HCT116 (cell line): ENCODE results near the gene TRAT1. TPM values are rescaled to one million over a fixed set of nuclear protein-coding genes. Genes with fewer than 3 reads are reported as not detected.

ENCODE experiments used
- ATAC-seq: fragments of 200-7000 bp; cut with Tn5 transposase; 2 replicates; pipeline ENCODE4 v1.9.1; 2020; ENCODE audit warnings: mild to moderate bottlenecking, moderate library complexity
- BruUV-seq: library from RNA; stranded (reverse); fragments of 400-500 nt; replicated peaks from 2 replicates; lab custom pipeline; 2021; lab: Mats Ljungman, UMichigan
- CTCF ChIA-PET: fragments of 300-600 bp; sonication (Branson Sonifier 250); formaldehyde crosslinking; loops from one replicate; lab custom pipeline; 2021; ENCODE audit warnings: antibody characterized with exemption; lab: Charles Lee
- POLR2A ChIA-PET: fragments of 300-600, 350-600 bp; sonication (Branson Sonifier 250); formaldehyde crosslinking; loops from one replicate; lab custom pipeline; 2021; ENCODE audit warnings: antibody characterized with exemption; lab: Charles Lee
- RAD21 ChIA-PET, 2 experiments: fragments of 300-600 bp; sonication (Branson Sonifier 250); formaldehyde crosslinking; loops; one replicate each; lab custom pipeline; 2023; ENCODE audit warnings: low total read pairs in 2 of 2; ENCODE audit not compliant: uncharacterized antibody in 2 of 2, unreplicated experiment in 2 of 2, low non-redundant PET in 1 of 2; lab: Charles Lee
- DNase-seq: peaks from one replicate; pipeline ENCODE4 v3.0.0-alpha.2; 2010; ENCODE audit warnings: low read depth, low spot score
- H2AFZ ChIP-seq: fragments of 200-600 bp; shearing (Covaris generic), sonication (generic); 2 replicates; pipeline ENCODE4 v1.6.1; 2017; ENCODE audit warnings: low read depth, mixed run types, mixed read lengths, antibody characterized with exemption, low read length; ENCODE audit not compliant: poor library complexity, severe bottlenecking
- H3K27ac ChIP-seq: 2 replicates; pipeline ENCODE4 v1.5.1; 2012; ENCODE audit warnings: low read depth, low read length
- H3K27me3 ChIP-seq: fragments of 200-600 bp; sonication (generic); 2 replicates; pipeline ENCODE4 v1.6.1; 2016; ENCODE audit warnings: mixed run types, low read length, mixed read lengths; ENCODE audit not compliant: insufficient read depth
- H3K36me3 ChIP-seq, 2 experiments: fragments of 200-500 bp in 1 of 2; fragments of 200-600 bp in 1 of 2; sonication (Bioruptor generic) in 1 of 2; sonication (generic) in 1 of 2; 2 replicates each; pipeline versions ENCODE4 v1.5.1 to v1.6.1; 2014 to 2016; ENCODE audit warnings: low read length in 2 of 2, inconsistent platforms in 1 of 2, mixed read lengths in 1 of 2, mixed run types in 1 of 2; ENCODE audit not compliant: insufficient read depth in 2 of 2, control insufficient read depth in 1 of 2
- H3K4me1 ChIP-seq, 2 experiments: fragments of 200-600 bp in 1 of 2; sonication (generic) in 1 of 2; 2 replicates each; pipeline versions ENCODE4 v1.5.1 to v1.6.1; 2012 to 2017; ENCODE audit warnings: low read length in 2 of 2, inconsistent platforms in 1 of 2, mild to moderate bottlenecking in 1 of 2, mixed read lengths in 1 of 2, mixed run types in 1 of 2, moderate library complexity in 1 of 2; ENCODE audit not compliant: insufficient read depth in 2 of 2, control insufficient read depth in 1 of 2
- H3K4me2 ChIP-seq: fragments of 200-600 bp; sonication (generic); 2 replicates; pipeline ENCODE4 v1.6.1; 2017; ENCODE audit warnings: mixed run types, low read length, mixed read lengths
- H3K4me3 ChIP-seq, 2 experiments: fragments of 200-600 bp in 1 of 2; sonication (generic) in 1 of 2; replicated peaks in 1 of 2; 2 replicates each; pipeline ENCODE4 v1.5.1; 2011 to 2016; ENCODE audit warnings: low read length in 2 of 2, control low read depth in 1 of 2, low read depth in 1 of 2, mild to moderate bottlenecking in 1 of 2, mixed read lengths in 1 of 2, mixed run types in 1 of 2
- H3K79me2 ChIP-seq: fragments of 200-600 bp; sonication (generic); 2 replicates; pipeline ENCODE4 v1.6.1; 2017; ENCODE audit warnings: mild to moderate bottlenecking, mixed run types, low read length, moderate library complexity, mixed read lengths; ENCODE audit not compliant: insufficient read depth
- H3K9ac ChIP-seq: fragments of 200-600 bp; sonication (generic); 2 replicates; pipeline ENCODE4 v1.6.1; 2016; ENCODE audit warnings: low read length, mixed read lengths
- H3K9me2 ChIP-seq: fragments of 200-600 bp; sonication (generic), shearing (Covaris generic); 2 replicates; pipeline ENCODE4 v1.6.1; 2017; ENCODE audit warnings: mixed run types, mild to moderate bottlenecking, moderate library complexity; ENCODE audit not compliant: insufficient read depth
- H3K9me3 ChIP-seq, 2 experiments: fragments of 200-500 bp in 1 of 2; fragments of 200-600 bp in 1 of 2; sonication (Bioruptor generic) in 1 of 2; sonication (generic) in 1 of 2; 2 replicates each; pipeline ENCODE4 v1.6.1; 2014 to 2017; ENCODE audit warnings: low read length in 2 of 2, mixed read lengths in 2 of 2, inconsistent platforms in 1 of 2, low read depth in 1 of 2, mild to moderate bottlenecking in 1 of 2, mixed run types in 1 of 2, moderate library complexity in 1 of 2; ENCODE audit not compliant: control insufficient read depth in 1 of 2, insufficient read depth in 1 of 2
- H4K20me1 ChIP-seq: fragments of 200-600 bp; sonication (generic), shearing (Covaris generic); 2 replicates; pipeline ENCODE4 v1.6.1; 2017; ENCODE audit warnings: mixed run types, mild to moderate bottlenecking, moderate library complexity; ENCODE audit not compliant: insufficient read depth
- ATF3 ChIP-seq: IDR thresholded peaks from 2 replicates; pipeline ENCODE4 v1.6.1; 2012
- CBX3 ChIP-seq: IDR thresholded peaks from 2 replicates; pipeline ENCODE4 v1.6.1; 2012; ENCODE audit warnings: low read depth
- EGR1 ChIP-seq: IDR thresholded peaks from 2 replicates; pipeline ENCODE4 v1.6.1; 2012; ENCODE audit warnings: low read depth
- ELF1 ChIP-seq: IDR thresholded peaks from 2 replicates; pipeline ENCODE4 v1.6.1; 2012; ENCODE audit warnings: low read depth, borderline replicate concordance
- EZH2phosphoT487 ChIP-seq: fragments of 200-600 bp; IDR thresholded peaks from 2 replicates; pipeline ENCODE4 v1.6.1; 2018; ENCODE audit warnings: antibody characterized with exemption, borderline replicate concordance
- FOSL1 ChIP-seq: IDR thresholded peaks from 2 replicates; pipeline ENCODE4 v1.6.1; 2012; ENCODE audit warnings: low read depth
- JUND ChIP-seq: IDR thresholded peaks from 2 replicates; pipeline ENCODE4 v1.6.1; 2012
- MAX ChIP-seq: IDR thresholded peaks from 2 replicates; pipeline ENCODE4 v1.6.1; 2012
- POLR2AphosphoS5 ChIP-seq: IDR thresholded peaks from 2 replicates; pipeline ENCODE4 v1.6.1; 2011; ENCODE audit warnings: mild to moderate bottlenecking, low read depth, low read length, moderate library complexity
- RAD21 ChIP-seq: IDR thresholded peaks from 2 replicates; pipeline ENCODE4 v1.6.1; 2012; ENCODE audit warnings: low read depth, mild to moderate bottlenecking
- REST ChIP-seq: IDR thresholded peaks from 2 replicates; pipeline ENCODE4 v1.6.1; 2012; ENCODE audit warnings: low read depth
- SIN3A ChIP-seq: IDR thresholded peaks from 2 replicates; pipeline ENCODE4 v1.6.1; 2012; ENCODE audit warnings: low read depth
- SP1 ChIP-seq: IDR thresholded peaks from 2 replicates; pipeline ENCODE4 v1.6.1; 2012; ENCODE audit warnings: low read depth
- YY1 ChIP-seq: IDR thresholded peaks from 2 replicates; pipeline ENCODE4 v1.6.1; 2011; ENCODE audit warnings: low read length, low read depth, moderate library complexity, mild to moderate bottlenecking; ENCODE audit not compliant: insufficient replicate concordance; ENCODE audit errors: extremely low read depth
- ZFX ChIP-seq: fragments of 450-650 bp; IDR thresholded peaks from 2 replicates; pipeline ENCODE4 v1.6.1; 2017
- ZNF274 ChIP-seq: fragments of 200-500 bp; sonication (Bioruptor generic); IDR thresholded peaks from 2 replicates; pipeline ENCODE4 v1.6.1; 2014; ENCODE audit warnings: mild to moderate bottlenecking, low read depth, low read length, inconsistent platforms
- intact Hi-C: fragments of 100-400 bp; cut with micrococcal nuclease; formaldehyde crosslinking; loops from 2 replicates; pipeline ENCODE4 v1.10.0; 2022
- total RNA-seq: library from RNA; stranded (reverse); gene quantifications from one replicate; pipeline ENCODE4 v1.2.1, GENCODE V29; 2021; ENCODE audit not compliant: unreplicated experiment

The TRAT1 gene
- total RNA-seq, 1 experiment from 2014 or later: not detected

- no peaks in the 10 kb centered on the region for H3K9me2 ChIP-seq
- H3K9ac ChIP-seq: no peak overlapping the region
- no TSS peak for BruUV-seq
- DNase-seq (no peak), ATAC-seq (no peak)
- H3K4me1 ChIP-seq: no peaks in the 10 kb centered on the region
- H3K27me3 ChIP-seq: no peaks in the 10 kb centered on the region
- CTCF ChIA-PET: no interaction called here
- no peak overlapping the region for H2AFZ ChIP-seq
- no peak overlapping the region for H3K4me3 ChIP-seq
- RAD21 ChIA-PET: no interaction called here
- intact Hi-C loops: no loop called here
- H3K79me2 ChIP-seq: no peaks in the 10 kb centered on the region
- no peaks in the 10 kb centered on the region for H3K36me3 ChIP-seq
- no peaks in the 10 kb centered on the region for H4K20me1 ChIP-seq
- H3K27ac ChIP-seq: no peak overlapping the region
- TF ChIP-seq ATF3 (no peak), JUND (no peak)
- no peak overlapping the region for H3K4me2 ChIP-seq
- POLR2A ChIA-PET: no interaction called here
- no peaks in the 10 kb centered on the region for H3K9me3 ChIP-seq
Observed at GRCh38 chr3:108847187-108847586, 24.6 kb downstream of the TRAT1 start.

- Histone ChIP-seq H3K27me3 (no peaks in the 10 kb centered on the region), H2AFZ (no peak overlapping the region), H4K20me1 (no peaks in the 10 kb centered on the region), H3K4me2 (no peak overlapping the region), H3K4me3 (no peak overlapping the region), H3K4me1 (no peaks in the 10 kb centered on the region), H3K79me2 (no peaks in the 10 kb centered on the region), H3K9me2 (0 out of 2 replicates have a peak, but pooled peaks cover 3% of the 10 kb centered on the region), H3K9me3 (no peaks in the 10 kb centered on the region), H3K27ac (no peak overlapping the region), H3K9ac (no peak overlapping the region), H3K36me3 (no peaks in the 10 kb centered on the region)
- DNase-seq (no peak), ATAC-seq (no peak)
- ChIA-PET CTCF (no interaction called here), RAD21 (no interaction called here), POLR2A (no interaction called here)
- BruUV-seq: no TSS peak
- intact Hi-C loops: loop anchor here (1.0 kb wide), 1 partner anchor 37 kb away; no protein-coding TSS in a partner anchor
- TF ChIP-seq YY1: no peak
- TF ChIP-seq JUND: no peak
- no peak for TF ChIP-seq REST
- TF ChIP-seq ELF1: no peak
- TF ChIP-seq CBX3: no peak
- TF ChIP-seq RAD21: no peak
- no peak for TF ChIP-seq EZH2phosphoT487
- no peak for TF ChIP-seq SP1
- no peak for TF ChIP-seq SIN3A
- no peak for TF ChIP-seq FOSL1
- no peak for TF ChIP-seq ZNF274
- no peak for TF ChIP-seq MAX
- TF ChIP-seq EGR1: no peak
- no peak for TF ChIP-seq POLR2AphosphoS5
- no peak for TF ChIP-seq ATF3
- no peak for TF ChIP-seq ZFX
Observed at GRCh38 chr3:108849075-108849474, 26.5 kb downstream of the TRAT1 start.
